Measurements from ENCODE around the gene RFX1.

RFX1 gene

DNA sequence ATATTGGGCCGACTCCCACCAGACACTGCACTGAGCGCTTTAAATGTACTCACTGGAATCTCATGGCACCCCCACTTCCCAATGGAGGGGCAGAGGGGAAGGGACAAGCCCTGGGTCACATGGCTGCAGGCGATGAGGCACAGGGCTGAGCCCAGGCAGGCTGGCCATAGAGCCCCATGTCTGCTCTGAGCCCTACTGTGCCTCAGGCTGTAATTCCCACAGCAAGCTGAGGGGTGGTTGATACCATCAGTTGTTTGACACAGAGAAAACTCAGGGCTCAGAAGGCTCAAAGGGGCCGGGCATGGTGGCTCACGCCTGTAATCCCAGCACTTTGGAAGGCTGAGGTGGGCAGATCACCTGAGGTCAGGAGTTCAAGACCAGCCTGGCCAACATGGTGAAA, 25.1 kb downstream of the RFX1 start (continued):
- TF ChIP-seq, protein P1, sequence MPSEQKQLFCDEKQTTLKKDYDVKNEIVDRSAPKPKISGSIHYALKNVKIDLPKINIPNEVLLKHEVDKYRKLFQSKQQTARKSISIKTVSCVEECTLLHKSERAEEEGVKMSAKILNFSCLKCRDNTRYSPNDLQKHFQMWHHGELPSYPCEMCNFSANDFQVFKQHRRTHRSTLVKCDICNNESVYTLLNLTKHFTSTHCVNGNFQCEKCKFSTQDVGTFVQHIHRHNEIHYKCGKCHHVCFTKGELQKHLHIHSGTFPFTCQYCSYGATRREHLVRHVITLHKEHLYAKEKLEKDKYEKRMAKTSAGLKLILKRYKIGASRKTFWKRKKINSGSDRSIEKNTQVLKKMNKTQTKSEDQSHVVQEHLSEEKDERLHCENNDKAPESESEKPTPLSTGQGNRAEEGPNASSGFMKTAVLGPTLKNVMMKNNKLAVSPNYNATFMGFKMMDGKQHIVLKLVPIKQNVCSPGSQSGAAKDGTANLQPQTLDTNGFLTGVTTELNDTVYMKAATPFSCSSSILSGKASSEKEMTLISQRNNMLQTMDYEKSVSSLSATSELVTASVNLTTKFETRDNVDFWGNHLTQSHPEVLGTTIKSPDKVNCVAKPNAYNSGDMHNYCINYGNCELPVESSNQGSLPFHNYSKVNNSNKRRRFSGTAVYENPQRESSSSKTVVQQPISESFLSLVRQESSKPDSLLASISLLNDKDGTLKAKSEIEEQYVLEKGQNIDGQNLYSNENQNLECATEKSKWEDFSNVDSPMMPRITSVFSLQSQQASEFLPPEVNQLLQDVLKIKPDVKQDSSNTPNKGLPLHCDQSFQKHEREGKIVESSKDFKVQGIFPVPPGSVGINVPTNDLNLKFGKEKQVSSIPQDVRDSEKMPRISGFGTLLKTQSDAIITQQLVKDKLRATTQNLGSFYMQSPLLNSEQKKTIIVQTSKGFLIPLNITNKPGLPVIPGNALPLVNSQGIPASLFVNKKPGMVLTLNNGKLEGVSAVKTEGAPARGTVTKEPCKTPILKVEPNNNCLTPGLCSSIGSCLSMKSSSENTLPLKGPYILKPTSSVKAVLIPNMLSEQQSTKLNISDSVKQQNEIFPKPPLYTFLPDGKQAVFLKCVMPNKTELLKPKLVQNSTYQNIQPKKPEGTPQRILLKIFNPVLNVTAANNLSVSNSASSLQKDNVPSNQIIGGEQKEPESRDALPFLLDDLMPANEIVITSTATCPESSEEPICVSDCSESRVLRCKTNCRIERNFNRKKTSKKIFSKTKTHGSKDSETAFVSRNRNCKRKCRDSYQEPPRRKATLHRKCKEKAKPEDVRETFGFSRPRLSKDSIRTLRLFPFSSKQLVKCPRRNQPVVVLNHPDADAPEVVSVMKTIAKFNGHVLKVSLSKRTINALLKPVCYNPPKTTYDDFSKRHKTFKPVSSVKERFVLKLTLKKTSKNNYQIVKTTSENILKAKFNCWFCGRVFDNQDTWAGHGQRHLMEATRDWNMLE (tag by site-specific recombination; conservative IDR thresholded peaks at IDR 0.05; ENCODE audit: low read depth), result no peak
- TF ChIP-seq ZNF391 (tag by site-specific recombination; IDR thresholded peaks at IDR 0.05; ENCODE audit: borderline replicate concordance, low read depth) (no peak), ZNF114 (tag by site-specific recombination; IDR thresholded peaks at IDR 0.05) (no peak)
- TF ChIP-seq, protein P2, sequence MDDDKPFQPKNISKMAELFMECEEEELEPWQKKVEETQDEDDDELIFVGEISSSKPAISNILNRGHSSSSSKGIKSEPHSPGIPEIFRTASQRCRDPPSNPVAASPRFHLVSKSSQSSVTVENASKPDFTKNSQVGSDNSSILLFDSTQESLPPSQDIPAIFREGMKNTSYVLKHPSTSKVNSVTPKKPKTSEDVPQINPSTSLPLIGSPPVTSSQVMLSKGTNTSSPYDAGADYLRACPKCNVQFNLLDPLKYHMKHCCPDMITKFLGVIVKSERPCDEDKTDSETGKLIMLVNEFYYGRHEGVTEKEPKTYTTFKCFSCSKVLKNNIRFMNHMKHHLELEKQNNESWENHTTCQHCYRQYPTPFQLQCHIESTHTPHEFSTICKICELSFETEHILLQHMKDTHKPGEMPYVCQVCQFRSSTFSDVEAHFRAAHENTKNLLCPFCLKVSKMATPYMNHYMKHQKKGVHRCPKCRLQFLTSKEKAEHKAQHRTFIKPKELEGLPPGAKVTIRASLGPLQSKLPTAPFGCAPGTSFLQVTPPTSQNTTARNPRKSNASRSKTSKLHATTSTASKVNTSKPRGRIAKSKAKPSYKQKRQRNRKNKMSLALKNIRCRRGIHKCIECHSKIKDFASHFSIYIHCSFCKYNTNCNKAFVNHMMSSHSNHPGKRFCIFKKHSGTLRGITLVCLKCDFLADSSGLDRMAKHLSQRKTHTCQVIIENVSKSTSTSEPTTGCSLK (tag by site-specific recombination; IDR thresholded peaks at IDR 0.05), result no peak

DNA sequence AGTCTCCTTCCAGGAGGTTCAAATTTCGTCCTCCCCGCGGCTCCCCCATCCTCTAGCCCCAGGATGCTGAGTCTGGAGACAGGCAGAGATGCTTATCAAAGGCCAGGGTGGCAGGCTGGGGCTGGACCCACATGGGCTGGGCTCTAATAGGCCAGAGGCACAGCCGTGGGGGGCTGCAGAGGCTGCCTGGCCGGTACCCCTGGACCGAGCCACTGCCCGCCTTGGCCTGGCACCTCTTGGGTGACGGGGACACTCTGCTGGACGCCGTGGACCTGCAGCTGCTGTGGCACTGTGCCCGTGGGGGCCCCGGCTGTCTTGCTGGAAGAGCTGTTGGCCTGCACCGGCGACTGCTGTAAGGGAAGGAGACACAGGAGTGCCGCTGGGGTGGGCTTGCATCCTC, 25.8 kb downstream of the RFX1 start:
- TF ChIP-seq ZNF670 (tag by site-specific recombination; IDR thresholded peaks at IDR 0.05; ENCODE audit: low read depth) (no peak), ZNF548 (tag by site-specific recombination; IDR thresholded peaks at IDR 0.05) (no peak), ZNF549 (tag by site-specific recombination; IDR thresholded peaks at IDR 0.05) (no peak), ZNF529 (tag by site-specific recombination; IDR thresholded peaks at IDR 0.05; ENCODE audit: insufficient replicate concordance) (no peak), ZEB2 (tag by site-specific recombination; IDR thresholded peaks at IDR 0.05) (no peak), ZNF274 (IDR thresholded peaks at IDR 0.05; ENCODE audit: low read length) (no peak), ZNF274 (tag by site-specific recombination; IDR thresholded peaks at IDR 0.05; ENCODE audit: borderline replicate concordance) (no peak), ZNF791 (tag by site-specific recombination; IDR thresholded peaks at IDR 0.05) (no peak)
- TF ChIP-seq, protein P3, sequence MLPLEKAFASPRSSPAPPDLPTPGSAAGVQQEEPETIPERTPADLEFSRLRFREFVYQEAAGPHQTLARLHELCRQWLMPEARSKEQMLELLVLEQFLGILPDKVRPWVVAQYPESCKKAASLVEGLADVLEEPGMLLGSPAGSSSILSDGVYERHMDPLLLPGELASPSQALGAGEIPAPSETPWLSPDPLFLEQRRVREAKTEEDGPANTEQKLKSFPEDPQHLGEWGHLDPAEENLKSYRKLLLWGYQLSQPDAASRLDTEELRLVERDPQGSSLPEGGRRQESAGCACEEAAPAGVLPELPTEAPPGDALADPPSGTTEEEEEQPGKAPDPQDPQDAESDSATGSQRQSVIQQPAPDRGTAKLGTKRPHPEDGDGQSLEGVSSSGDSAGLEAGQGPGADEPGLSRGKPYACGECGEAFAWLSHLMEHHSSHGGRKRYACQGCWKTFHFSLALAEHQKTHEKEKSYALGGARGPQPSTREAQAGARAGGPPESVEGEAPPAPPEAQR (tag by site-specific recombination; IDR thresholded peaks at IDR 0.05), result no peak
- ChIA-PET POLR2A (interaction anchor here (0.5 kb wide), 1 partner anchor 69 kb away, joined by 3 read pairs; no protein-coding TSS in a partner anchor), CTCF (no interaction called here)
- H3K27ac ChIP-seq (ENCODE audit: extremely low read depth, low read depth, low read length), result no peak overlapping the region
- H3K4me3 ChIP-seq (ENCODE audit: low read depth, low read length), result no peak overlapping the region
- H3K9me3 ChIP-seq (ENCODE audit: control insufficient read depth, insufficient read depth, low read depth, low read length), result no peaks in the 10 kb centered on the region
- H3K36me3 ChIP-seq (ENCODE audit: control insufficient read depth in 2 of 2, insufficient read depth in 1 of 2, low read length in 2 of 2), result peaks cover 7 to 55% of the 10 kb centered on the region in 2 experiments; a peak in 2 of 3 replicates
- H3K4me1 ChIP-seq (ENCODE audit: control insufficient read depth, insufficient read depth, low read length), result no peaks in the 10 kb centered on the region

DNA sequence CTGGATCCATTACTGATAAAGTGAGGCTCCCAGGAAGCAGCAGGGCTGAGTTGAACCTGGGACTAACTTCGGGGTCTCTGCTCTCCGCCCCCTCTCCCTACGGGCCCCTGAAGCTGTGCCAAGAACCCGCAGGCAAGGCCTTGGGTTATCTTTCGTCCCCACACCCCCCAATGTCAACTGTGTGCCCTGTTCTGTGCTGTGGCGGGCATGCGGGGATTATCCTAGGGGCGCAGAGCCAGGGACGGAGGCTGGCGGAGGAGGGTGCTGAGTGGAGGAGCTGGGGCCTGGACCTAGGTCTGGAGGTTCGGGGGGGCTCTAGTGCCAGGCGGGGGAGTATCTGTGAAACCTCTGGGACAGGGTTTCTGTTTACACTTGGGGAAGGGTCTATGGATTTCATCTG, 26.4 kb downstream of the RFX1 start:
- H3K9me3 ChIP-seq (ENCODE audit: control insufficient read depth, insufficient read depth, low read depth, low read length), result no peaks in the 10 kb centered on the region
- no peaks in the 10 kb centered on the region for H3K4me1 ChIP-seq (ENCODE audit: control insufficient read depth, insufficient read depth, low read length)
- peaks cover 7 to 56% of the 10 kb centered on the region in 2 experiments; a peak in 2 of 3 replicates for H3K36me3 ChIP-seq (ENCODE audit: control insufficient read depth in 2 of 2, insufficient read depth in 1 of 2, low read length in 2 of 2)
- no peak overlapping the region for H3K27ac ChIP-seq (ENCODE audit: extremely low read depth, low read depth, low read length)
- CTCF ChIA-PET, result interaction anchor here (1.0 kb wide), 1 partner anchor 169 kb away, joined by 3 read pairs; no protein-coding TSS in a partner anchor
- H3K4me3 ChIP-seq (ENCODE audit: low read depth, low read length), result no peak overlapping the region
- POLR2A ChIA-PET, result no interaction called here
- TF ChIP-seq TRIM28 (IDR thresholded peaks at IDR 0.05; ENCODE audit: borderline replicate concordance, low read length) (no peak), ZNF302 (tag by site-specific recombination; IDR thresholded peaks at IDR 0.05; ENCODE audit: low read depth) (no peak), IKZF3 (tag by site-specific recombination; IDR thresholded peaks at IDR 0.05) (no peak), ZNF184 (tag by site-specific recombination; IDR thresholded peaks at IDR 0.05) (no peak), ZNF473 (tag by site-specific recombination; IDR thresholded peaks at IDR 0.05) (no peak), HOXA7 (CRISPR knock-in tag; IDR thresholded peaks at IDR 0.05; ENCODE audit: borderline replicate concordance) (no peak), ZNF155 (tag by site-specific recombination; IDR thresholded peaks at IDR 0.05) (no peak)
- TF ChIP-seq, protein P4, sequence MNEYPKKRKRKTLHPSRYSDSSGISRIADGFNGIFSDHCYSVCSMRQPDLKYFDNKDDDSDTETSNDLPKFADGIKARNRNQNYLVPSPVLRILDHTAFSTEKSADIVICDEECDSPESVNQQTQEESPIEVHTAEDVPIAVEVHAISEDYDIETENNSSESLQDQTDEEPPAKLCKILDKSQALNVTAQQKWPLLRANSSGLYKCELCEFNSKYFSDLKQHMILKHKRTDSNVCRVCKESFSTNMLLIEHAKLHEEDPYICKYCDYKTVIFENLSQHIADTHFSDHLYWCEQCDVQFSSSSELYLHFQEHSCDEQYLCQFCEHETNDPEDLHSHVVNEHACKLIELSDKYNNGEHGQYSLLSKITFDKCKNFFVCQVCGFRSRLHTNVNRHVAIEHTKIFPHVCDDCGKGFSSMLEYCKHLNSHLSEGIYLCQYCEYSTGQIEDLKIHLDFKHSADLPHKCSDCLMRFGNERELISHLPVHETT (tag by site-specific recombination; IDR thresholded peaks at IDR 0.05), result no peak
- TF ChIP-seq, protein P5, sequence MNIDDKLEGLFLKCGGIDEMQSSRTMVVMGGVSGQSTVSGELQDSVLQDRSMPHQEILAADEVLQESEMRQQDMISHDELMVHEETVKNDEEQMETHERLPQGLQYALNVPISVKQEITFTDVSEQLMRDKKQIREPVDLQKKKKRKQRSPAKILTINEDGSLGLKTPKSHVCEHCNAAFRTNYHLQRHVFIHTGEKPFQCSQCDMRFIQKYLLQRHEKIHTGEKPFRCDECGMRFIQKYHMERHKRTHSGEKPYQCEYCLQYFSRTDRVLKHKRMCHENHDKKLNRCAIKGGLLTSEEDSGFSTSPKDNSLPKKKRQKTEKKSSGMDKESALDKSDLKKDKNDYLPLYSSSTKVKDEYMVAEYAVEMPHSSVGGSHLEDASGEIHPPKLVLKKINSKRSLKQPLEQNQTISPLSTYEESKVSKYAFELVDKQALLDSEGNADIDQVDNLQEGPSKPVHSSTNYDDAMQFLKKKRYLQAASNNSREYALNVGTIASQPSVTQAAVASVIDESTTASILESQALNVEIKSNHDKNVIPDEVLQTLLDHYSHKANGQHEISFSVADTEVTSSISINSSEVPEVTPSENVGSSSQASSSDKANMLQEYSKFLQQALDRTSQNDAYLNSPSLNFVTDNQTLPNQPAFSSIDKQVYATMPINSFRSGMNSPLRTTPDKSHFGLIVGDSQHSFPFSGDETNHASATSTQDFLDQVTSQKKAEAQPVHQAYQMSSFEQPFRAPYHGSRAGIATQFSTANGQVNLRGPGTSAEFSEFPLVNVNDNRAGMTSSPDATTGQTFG (tag by site-specific recombination; IDR thresholded peaks at IDR 0.05; ENCODE audit: borderline replicate concordance), result no peak
